ENCODE data around the gene ZNF48.

- TF ChIP-seq, protein P1, sequence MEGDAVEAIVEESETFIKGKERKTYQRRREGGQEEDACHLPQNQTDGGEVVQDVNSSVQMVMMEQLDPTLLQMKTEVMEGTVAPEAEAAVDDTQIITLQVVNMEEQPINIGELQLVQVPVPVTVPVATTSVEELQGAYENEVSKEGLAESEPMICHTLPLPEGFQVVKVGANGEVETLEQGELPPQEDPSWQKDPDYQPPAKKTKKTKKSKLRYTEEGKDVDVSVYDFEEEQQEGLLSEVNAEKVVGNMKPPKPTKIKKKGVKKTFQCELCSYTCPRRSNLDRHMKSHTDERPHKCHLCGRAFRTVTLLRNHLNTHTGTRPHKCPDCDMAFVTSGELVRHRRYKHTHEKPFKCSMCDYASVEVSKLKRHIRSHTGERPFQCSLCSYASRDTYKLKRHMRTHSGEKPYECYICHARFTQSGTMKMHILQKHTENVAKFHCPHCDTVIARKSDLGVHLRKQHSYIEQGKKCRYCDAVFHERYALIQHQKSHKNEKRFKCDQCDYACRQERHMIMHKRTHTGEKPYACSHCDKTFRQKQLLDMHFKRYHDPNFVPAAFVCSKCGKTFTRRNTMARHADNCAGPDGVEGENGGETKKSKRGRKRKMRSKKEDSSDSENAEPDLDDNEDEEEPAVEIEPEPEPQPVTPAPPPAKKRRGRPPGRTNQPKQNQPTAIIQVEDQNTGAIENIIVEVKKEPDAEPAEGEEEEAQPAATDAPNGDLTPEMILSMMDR (IDR thresholded peaks at IDR 0.05 in 4 of 5, conservative IDR thresholded peaks at IDR 0.05 in 1 of 5), result no peak
- no peak for TF ChIP-seq POLR2A (IDR thresholded peaks at IDR 0.05)
Observed at GRCh38 chr16:30348113-30348512, 47.1 kb upstream of the ZNF48 start.

Data from gastrocnemius medialis (tissue), 4 donors.